CD14-positive monocyte (primary cell): Measurements from ENCODE around the gene ISCU. TPM values are rescaled to one million over a fixed set of nuclear protein-coding genes. Genes with fewer than 3 reads are reported as not detected.

Experiments used
- DNase-seq, 3 donors: peaks; one replicate each; pipeline ENCODE4 v3.0.0-alpha.2; 2011 to 2022
- H2AFZ ChIP-seq: 2 replicates; pipeline ENCODE4 v1.6.0; 2012; ENCODE audit warnings: mild to moderate bottlenecking, low read depth, low read length, inconsistent platforms; ENCODE audit not compliant: insufficient read depth, poor library complexity, severe bottlenecking
- H3K27ac ChIP-seq, 2 donors: 1 replicate in 1 of 2; 2 replicates in 1 of 2; pipeline ENCODE4 v1.5.1; 2012 to 2013; ENCODE audit warnings: low read length in 2 of 2, control low read depth in 1 of 2, inconsistent platforms in 1 of 2, low read depth in 1 of 2, mild to moderate bottlenecking in 1 of 2
- H3K27me3 ChIP-seq, 2 donors: one replicate each; pipeline versions ENCODE4 v1.6.0 to v1.6.1; 2011 to 2013; ENCODE audit warnings: low read length in 2 of 2; ENCODE audit not compliant: control insufficient read depth in 2 of 2, insufficient read depth in 2 of 2
- H3K36me3 ChIP-seq, 2 donors: replicated peaks in 1 of 2; 1 replicate in 1 of 2; 2 replicates in 1 of 2; pipeline versions ENCODE4 v1.5.1 to v1.6.1; 2012 to 2013; ENCODE audit warnings: low read length in 2 of 2, control low read depth in 1 of 2, inconsistent platforms in 1 of 2, mild to moderate bottlenecking in 1 of 2; ENCODE audit not compliant: insufficient read depth in 2 of 2, control insufficient read depth in 1 of 2
- H3K4me1 ChIP-seq, 2 donors: 1 replicate in 1 of 2; 2 replicates in 1 of 2; pipeline versions ENCODE4 v1.5.1 to v1.6.1; 2012 to 2013; ENCODE audit warnings: low read length in 2 of 2, control low read depth in 1 of 2, inconsistent platforms in 1 of 2, mild to moderate bottlenecking in 1 of 2, moderate library complexity in 1 of 2; ENCODE audit not compliant: insufficient read depth in 2 of 2, control insufficient read depth in 1 of 2
- H3K4me2 ChIP-seq: replicated peaks from 2 replicates; pipeline ENCODE3; 2012; ENCODE audit warnings: low read length, moderate library complexity, mild to moderate bottlenecking; ENCODE audit not compliant: poor library complexity, severe bottlenecking; ENCODE audit errors: extremely low read depth
- H3K4me3 ChIP-seq, 3 experiments: fragments of 200-600 bp in 1 of 3; sonication (generic) in 1 of 3; replicated peaks in 1 of 3; 1 replicate in 2 of 3; 2 replicates in 1 of 3; pipeline ENCODE4 v1.5.1; 2011 to 2013; ENCODE audit warnings: low read length in 3 of 3, mild to moderate bottlenecking in 3 of 3, control low read depth in 2 of 3, low read depth in 2 of 3, inconsistent platforms in 1 of 3, moderate library complexity in 1 of 3
- H3K79me2 ChIP-seq: 2 replicates; pipeline ENCODE4 v1.6.0; 2012; ENCODE audit warnings: mild to moderate bottlenecking, control low read depth, inconsistent platforms, low read length, moderate library complexity; ENCODE audit not compliant: insufficient read depth
- H3K9ac ChIP-seq: 2 replicates; pipeline ENCODE4 v1.6.0; 2017; ENCODE audit warnings: low read length, mild to moderate bottlenecking; ENCODE audit not compliant: insufficient read depth, poor library complexity, severe bottlenecking
- H3K9me3 ChIP-seq, 2 donors: replicated peaks in 1 of 2; 1 replicate in 1 of 2; 2 replicates in 1 of 2; pipeline versions ENCODE4 v1.5.1 to v1.6.1; 2012 to 2013; ENCODE audit warnings: low read length in 2 of 2, control low read depth in 1 of 2; ENCODE audit not compliant: control insufficient read depth in 1 of 2, insufficient read depth in 1 of 2
- H4K20me1 ChIP-seq: 2 replicates; pipeline ENCODE4 v1.6.0; 2012; ENCODE audit warnings: mild to moderate bottlenecking, low read length, control low read depth, moderate library complexity; ENCODE audit not compliant: insufficient read depth
- H3K27ac Mint-ChIP-seq, 7 donors: one replicate each; pipeline ENCODE4 v1.8.0; 2020; ENCODE audit warnings: mild to moderate bottlenecking in 7 of 7, mixed read lengths in 7 of 7, moderate library complexity in 6 of 7, inconsistent platforms in 2 of 7
- H3K27me3 Mint-ChIP-seq, 3 donors: one replicate each; pipeline ENCODE4 v1.8.0; 2021 to 2022; ENCODE audit warnings: low read depth in 3 of 3, mild to moderate bottlenecking in 3 of 3, mixed read lengths in 3 of 3, moderate library complexity in 3 of 3, inconsistent platforms in 1 of 3
- H3K36me3 Mint-ChIP-seq, 2 donors: one replicate each; pipeline ENCODE4 v1.8.0; 2020; ENCODE audit warnings: mixed read lengths in 2 of 2, inconsistent platforms in 1 of 2, mild to moderate bottlenecking in 1 of 2
- H3K4me1 Mint-ChIP-seq: one replicate; pipeline ENCODE4 v1.8.0; 2020; ENCODE audit warnings: mild to moderate bottlenecking, mixed read lengths
- H3K4me3 Mint-ChIP-seq, 2 donors: one replicate each; pipeline ENCODE4 v1.8.0; 2020; ENCODE audit warnings: mild to moderate bottlenecking in 2 of 2, mixed read lengths in 2 of 2, moderate library complexity in 1 of 2
- H3K9me3 Mint-ChIP-seq, 7 donors: one replicate each; pipeline ENCODE4 v1.8.0; 2020 to 2022; ENCODE audit warnings: mixed read lengths in 7 of 7, mild to moderate bottlenecking in 6 of 7, moderate library complexity in 6 of 7, inconsistent platforms in 2 of 7
- whole genome bisulfite sequencing: methylation state at CpG from one replicate; pipeline ENCODE4 v1.1.5; 2013; ENCODE audit warnings: missing lambda C conversion rate; ENCODE audit not compliant: insufficient coverage; 5-methylcytosine and 5-hydroxymethylcytosine counted together
- intact Hi-C, 2 donors: fragments of 100-400 bp; cut with micrococcal nuclease; formaldehyde crosslinking; loops; one replicate each; pipeline versions ENCODE4 v1.15.0 to v1.15.1; 2023
- polyA plus RNA-seq, 3 donors: library from polyadenylated mRNA; depleted of rRNA in 1 of 3; unstranded in 2 of 3; stranded (reverse) in 1 of 3; fragments of 300-500 nt in 2 of 3; fragments of >200 nt in 1 of 3; fragmentation: Illumina TruSeq in 2 of 3; gene quantifications; 1 replicate in 2 of 3; 2 replicates in 1 of 3; pipeline ENCODE4 v1.2.3, GENCODE V29; 2012 to 2021
- TF ChIP-seq, protein P1 (sequence below): fragments of 200-600 bp; IDR thresholded peaks from one replicate; pipeline ENCODE4 v1.8.0; 2022; ENCODE audit warnings: antibody characterized with exemption, mild to moderate bottlenecking

Gene ISCU
- polyA plus RNA-seq, 3 donors, result 90.9 to 114 (median 111) TPM

DNA sequence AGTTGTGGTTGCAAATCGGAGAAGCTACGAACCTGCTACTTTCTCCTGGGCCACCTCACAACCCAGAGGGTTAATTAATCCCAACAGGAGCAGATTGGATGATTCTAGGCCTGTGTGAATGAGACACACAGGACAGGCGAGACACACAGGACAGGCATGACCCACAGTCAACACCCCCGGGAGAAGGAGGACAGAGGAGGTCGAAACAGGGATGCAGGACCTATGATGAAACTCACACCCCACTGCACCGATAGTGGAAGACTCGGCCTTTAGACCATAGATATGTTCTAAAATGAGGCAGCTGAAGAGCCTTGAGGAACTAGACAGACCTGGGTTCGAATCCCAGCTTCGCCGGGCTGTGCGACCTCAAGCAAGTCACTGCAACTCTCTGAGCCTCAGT lies 23.9 kb downstream of the ISCU start:
- DNase-seq, result no peak
- H3K36me3 Mint-ChIP-seq, result no peaks in the 10 kb centered on the region
- Histone ChIP-seq H3K4me1 (no peaks in the 10 kb centered on the region), H3K36me3 (no peaks in the 10 kb centered on the region), H3K9me3 (no peaks in the 10 kb centered on the region), H3K4me2 (no peak overlapping the region), H3K9ac (no peak overlapping the region), H3K27me3 (no peaks in the 10 kb centered on the region), H4K20me1 (no peaks in the 10 kb centered on the region), H3K27ac (no peak overlapping the region), H3K79me2 (no peaks in the 10 kb centered on the region), H2AFZ (no peak overlapping the region), H3K4me3 (no peak overlapping the region)
- H3K27me3 Mint-ChIP-seq, result peaks cover 0 to 7% (median 2%) of the 10 kb centered on the region in 3 donors
- intact Hi-C loops, result no loop called here
- no peak overlapping the region for H3K27ac Mint-ChIP-seq
- H3K4me1 Mint-ChIP-seq, result no peaks in the 10 kb centered on the region
- 83% methylated on average over 6 of the region's 11 CpGs for WGBS
- H3K9me3 Mint-ChIP-seq, result no peaks in the 10 kb centered on the region
- TF ChIP-seq, protein P1, sequence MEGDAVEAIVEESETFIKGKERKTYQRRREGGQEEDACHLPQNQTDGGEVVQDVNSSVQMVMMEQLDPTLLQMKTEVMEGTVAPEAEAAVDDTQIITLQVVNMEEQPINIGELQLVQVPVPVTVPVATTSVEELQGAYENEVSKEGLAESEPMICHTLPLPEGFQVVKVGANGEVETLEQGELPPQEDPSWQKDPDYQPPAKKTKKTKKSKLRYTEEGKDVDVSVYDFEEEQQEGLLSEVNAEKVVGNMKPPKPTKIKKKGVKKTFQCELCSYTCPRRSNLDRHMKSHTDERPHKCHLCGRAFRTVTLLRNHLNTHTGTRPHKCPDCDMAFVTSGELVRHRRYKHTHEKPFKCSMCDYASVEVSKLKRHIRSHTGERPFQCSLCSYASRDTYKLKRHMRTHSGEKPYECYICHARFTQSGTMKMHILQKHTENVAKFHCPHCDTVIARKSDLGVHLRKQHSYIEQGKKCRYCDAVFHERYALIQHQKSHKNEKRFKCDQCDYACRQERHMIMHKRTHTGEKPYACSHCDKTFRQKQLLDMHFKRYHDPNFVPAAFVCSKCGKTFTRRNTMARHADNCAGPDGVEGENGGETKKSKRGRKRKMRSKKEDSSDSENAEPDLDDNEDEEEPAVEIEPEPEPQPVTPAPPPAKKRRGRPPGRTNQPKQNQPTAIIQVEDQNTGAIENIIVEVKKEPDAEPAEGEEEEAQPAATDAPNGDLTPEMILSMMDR, result no peak
- H3K4me3 Mint-ChIP-seq, result no peak overlapping the region

DNA sequence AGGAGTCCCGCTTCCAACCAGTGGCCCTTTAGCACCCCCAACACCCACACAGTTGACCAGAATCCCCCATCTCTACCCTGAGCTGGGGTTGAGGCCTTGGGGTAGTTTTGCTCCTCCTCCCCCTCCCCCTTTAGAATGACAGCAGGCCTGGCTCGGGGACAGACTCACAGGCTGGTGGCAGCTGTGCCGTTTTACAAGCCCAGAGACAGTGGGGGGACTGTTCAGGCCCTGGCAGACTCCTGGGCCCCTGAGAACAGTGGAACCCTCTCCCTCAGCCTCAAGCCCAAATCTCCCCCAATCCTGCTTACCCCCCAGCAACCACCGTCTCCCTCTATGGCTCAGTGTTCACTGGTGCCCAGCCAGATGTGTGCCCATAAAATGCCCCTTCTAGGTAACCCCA lies 25.4 kb downstream of the ISCU start:
- Mint-ChIP-seq H3K27ac (no peak overlapping the region), H3K27me3 (peaks cover 0 to 7% (median 2%) of the 10 kb centered on the region in 3 donors), H3K36me3 (no peaks in the 10 kb centered on the region), H3K9me3 (no peaks in the 10 kb centered on the region), H3K4me3 (no peak overlapping the region), H3K4me1 (no peaks in the 10 kb centered on the region)
- Histone ChIP-seq H3K27ac (no peak overlapping the region), H3K27me3 (no peaks in the 10 kb centered on the region), H4K20me1 (no peaks in the 10 kb centered on the region), H3K36me3 (no peaks in the 10 kb centered on the region), H3K9ac (no peak overlapping the region), H2AFZ (no peak overlapping the region), H3K9me3 (no peaks in the 10 kb centered on the region), H3K4me2 (no peak overlapping the region), H3K79me2 (no peaks in the 10 kb centered on the region), H3K4me1 (no peaks in the 10 kb centered on the region), H3K4me3 (no peak overlapping the region)
- no CpG with 5 or more reads among the region's 4 CpGs for WGBS
- DNase-seq, result no peak
- TF ChIP-seq, protein P1, result no peak
- intact Hi-C loops, result no loop called here
